HG03039 (cell line): ENCODE measurements around the gene PLET1.

Source experiments
- ATAC-seq: cut with Tn5 transposase; IDR thresholded peaks from one replicate; pipeline ENCODE4 v1.9.1; 2021; ENCODE audit warnings: mild to moderate bottlenecking, moderate library complexity; ENCODE audit not compliant: unreplicated experiment

The PLET1 gene

GRCh38 chr11:112248201-112248600, 12.5 kb downstream of the PLET1 start:
- ATAC-seq: no peak

DNA sequence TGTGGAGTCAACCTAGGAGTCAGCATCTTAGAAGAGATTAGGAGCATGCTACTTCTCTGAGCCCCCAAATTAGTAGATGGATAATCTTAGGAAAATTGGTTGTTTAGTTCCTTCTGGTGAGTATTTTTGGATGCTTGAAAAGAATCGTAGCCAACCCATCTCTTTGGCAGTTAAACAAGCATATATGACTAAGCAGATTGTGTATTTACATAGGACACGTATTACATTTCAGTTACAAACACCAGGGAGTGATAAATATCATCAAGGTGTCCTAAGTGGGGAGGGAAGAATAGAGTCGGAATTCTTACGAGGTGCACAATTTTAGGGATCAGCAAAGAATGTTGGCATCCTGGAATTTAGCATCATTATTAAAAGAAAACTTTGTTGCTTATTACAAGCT, 13.5 kb downstream of the PLET1 start:
- no peak for ATAC-seq

GRCh38 chr11:112241486-112241885, 19.2 kb downstream of the PLET1 start:
- ATAC-seq: no peak

DNA sequence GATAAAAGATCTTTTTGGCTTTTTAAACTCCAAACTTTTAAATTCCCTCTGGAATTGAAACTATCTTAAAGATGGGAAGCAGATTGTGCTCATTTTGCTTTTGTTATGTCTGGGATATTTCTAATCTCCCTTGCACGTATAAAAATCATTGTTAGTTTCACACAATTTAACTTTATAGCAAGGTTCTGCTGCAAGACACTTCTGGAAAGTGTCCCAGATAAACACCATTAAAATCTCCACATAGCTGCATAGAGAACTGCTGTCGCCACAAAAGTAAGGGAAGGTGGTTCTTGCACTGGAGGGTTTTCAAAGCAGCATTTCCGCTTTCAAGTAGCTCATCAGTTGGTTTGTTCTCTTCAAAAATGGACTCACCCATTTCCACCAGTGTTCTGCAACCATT, 22.6 kb downstream of the PLET1 start:
- ATAC-seq: no peak

GRCh38 chr11:112237451-112237850, 23.2 kb downstream of the PLET1 start:
- no peak for ATAC-seq

DNA sequence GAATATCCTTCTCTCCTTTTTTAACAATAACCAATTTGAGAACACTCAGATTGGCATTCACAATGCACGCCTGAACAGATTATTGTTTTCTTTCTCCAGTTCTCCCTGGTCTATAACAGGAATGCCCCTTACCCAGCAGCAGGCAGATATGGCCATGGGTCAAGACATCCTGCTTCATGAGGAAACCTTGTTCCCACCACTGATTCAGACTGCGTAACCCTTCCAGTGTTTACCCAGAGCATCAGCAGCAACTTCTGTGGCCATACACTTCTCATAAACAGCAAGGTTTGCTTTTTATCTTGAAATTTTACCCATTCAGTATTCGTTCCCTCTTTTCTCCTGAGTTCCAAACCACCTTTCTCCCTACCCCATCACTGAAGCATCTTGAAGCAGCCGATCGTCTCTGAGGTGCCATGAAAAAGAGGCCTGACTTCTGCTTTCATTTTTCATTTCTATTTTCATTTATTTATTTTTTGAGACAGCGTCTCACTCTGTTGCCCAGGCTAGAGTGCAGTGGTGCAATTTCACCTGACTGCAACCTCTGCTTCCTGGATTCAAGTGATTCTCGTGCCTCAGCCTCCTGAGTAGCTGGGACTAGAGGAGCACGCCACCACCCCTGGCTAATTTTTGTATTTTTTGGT, 24.8 kb downstream of the PLET1 start:
- ATAC-seq: no peak

DNA sequence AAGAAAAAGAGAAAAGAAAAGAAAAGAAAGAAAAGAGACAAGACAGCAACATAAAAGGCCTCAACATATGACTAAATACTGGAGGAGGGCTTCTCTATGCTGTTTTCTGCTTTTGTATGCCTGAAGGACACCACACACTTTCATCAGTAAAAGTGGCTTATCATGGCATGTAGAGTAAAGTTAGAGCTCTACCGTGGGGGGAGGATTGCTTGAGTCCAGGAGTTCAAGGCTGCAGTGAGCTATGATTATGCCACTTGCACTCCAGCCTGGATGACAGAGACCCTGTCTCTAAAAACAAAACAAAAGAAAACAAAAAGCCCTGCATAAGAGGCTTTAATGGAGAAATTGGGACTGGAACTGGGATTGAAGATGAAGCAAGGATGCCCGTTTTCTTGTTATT, 28.7 kb downstream of the PLET1 start:
- no peak for ATAC-seq

- no peak for ATAC-seq
Observed at GRCh38 chr11:112229746-112230433, 30.8 kb downstream of the PLET1 start.

DNA sequence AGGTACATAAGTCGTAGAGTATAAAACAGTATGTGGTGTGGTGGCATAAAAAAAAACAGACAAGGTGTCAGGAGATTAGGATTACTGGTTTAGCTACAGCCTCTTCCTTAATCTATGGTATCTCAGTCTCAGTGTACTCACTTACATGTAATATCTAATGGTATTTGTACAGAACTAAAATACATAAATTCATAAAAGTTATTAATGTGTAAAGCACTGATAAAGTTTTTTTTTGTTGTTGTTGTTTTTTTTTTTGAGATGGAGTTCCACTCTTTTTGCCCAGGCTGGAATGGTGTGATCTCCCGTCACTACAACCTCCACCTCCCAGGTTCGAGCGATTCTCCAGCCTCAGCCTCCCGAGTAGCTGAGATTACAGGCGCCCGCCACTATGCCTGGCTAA, 31.5 kb downstream of the PLET1 start:
- ATAC-seq: no peak

DNA sequence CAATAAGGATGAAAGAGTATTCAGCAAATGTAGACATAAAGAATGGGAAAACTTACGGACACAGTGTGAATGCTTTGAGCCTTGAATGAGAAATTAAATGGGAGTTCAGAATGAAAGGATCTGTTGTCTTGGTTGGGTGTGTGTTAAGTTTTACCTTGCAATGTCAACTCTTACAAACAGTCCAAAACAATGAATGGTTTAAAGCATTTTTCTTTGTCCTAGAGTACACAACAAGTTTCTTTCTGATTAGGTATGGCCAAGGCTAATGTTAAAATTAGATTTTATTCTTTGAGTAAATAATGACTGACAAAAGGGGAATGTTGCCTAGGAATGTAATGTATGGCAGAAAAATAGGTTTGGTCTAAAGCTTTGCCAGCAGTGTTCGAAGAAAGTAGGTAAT, 32.0 kb downstream of the PLET1 start:
- no peak for ATAC-seq

DNA sequence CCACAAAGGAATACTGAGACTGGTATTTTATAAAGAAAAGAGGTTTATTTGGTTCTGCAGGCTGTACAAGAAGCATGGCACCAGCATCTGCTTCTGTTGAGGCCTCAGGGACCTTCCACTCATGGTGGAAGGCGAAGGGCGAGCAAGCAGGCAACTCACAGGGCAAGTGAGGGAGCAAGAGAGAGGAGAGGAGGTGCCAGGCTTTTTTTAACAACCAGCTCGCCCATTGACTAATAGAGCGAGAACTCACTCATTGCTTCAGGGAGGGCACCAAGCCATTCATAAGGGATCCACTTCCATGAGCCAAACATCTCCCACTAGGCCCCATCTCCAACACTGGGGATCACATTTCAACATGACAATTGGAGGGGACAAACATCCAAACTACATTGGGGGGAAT, 33.2 kb downstream of the PLET1 start:
- ATAC-seq: no peak

DNA sequence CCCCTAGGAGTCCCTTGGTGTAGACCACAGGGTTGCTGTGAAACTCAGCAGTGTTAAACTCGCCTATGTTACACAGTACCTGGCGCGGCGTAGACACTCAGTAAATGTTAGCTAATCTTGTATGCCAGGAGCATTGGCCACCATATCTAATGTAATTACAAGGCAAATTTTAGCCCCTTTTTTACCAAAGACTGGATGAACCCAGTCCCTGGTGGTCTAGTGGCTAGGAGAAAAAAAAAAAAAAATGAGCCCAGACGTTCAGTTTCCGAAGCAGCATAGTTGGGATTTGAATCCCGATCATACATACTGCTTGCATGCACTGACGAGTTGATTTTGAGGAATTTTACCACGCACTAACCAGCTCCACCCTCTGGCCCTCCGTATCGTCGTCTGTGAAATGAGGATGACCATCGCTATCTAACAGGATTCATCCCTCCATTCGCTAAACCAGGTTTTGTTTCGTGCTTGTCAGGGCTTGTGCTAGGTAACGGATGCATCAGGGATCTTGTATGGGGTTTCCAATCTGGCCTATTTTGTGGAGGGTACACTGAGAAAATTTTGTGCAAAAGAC, 33.7 kb downstream of the PLET1 start:
- ATAC-seq: peak; percentile 37

DNA sequence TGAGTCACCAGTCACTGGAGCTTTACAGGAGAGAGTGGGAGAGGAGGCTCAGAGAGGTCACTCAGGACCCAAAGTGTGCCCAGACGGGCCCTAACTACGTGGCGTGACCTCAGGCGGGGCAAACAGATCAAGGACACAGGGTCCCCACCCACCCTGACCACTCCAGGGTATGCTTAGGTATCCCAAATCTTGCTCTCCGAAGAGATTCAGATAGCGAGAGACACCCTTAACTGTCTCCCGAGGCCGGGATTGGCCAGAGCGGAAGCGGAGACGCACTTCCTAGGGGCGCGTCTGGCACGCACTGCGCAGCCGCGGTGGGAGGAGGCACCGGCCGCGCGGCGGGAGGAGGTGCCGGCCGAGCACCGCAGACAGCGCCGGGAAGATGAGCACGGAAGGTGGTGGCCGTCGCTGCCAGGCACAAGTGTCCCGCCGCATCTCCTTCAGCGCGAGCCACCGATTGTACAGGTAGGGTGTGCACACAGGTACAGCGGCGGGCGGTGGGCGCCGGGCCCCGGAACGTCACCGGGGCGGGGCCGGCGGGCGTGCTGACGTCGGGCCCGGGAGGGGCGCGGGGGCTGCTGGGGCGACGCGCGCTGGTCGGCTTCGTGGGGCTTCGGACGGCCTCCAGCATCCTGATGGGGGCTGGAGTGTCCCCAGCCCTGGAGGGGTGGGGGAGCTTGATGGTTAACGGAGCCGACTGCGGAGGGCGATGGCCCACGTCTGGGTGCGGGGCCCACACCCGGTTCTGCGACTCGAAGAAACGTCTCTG, 34.4 kb downstream of the PLET1 start, which contains the start of gene PTS:
Gene PTS (plus strand): TSS at position 367 of the 769 bp plus-strand sequence. CDS start 16 bp downstream, at position 383.
- peak; percentile 95 for ATAC-seq

DNA sequence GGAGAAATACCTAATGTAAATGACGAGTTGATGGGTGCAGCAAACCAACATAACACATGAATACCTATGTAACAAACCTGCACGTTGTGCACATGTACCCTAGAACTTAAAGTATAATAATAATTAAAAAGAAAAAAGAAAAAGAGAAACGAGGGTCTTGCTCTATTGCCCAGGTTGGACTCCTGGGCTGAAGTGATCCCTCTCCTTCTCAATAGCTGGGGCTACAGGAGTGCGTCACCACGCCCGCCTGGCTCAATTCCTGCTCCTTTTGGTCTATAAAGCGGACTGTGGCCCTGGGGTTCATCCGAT, 35.0 kb downstream of the PLET1 start:
- ATAC-seq: no peak

DNA sequence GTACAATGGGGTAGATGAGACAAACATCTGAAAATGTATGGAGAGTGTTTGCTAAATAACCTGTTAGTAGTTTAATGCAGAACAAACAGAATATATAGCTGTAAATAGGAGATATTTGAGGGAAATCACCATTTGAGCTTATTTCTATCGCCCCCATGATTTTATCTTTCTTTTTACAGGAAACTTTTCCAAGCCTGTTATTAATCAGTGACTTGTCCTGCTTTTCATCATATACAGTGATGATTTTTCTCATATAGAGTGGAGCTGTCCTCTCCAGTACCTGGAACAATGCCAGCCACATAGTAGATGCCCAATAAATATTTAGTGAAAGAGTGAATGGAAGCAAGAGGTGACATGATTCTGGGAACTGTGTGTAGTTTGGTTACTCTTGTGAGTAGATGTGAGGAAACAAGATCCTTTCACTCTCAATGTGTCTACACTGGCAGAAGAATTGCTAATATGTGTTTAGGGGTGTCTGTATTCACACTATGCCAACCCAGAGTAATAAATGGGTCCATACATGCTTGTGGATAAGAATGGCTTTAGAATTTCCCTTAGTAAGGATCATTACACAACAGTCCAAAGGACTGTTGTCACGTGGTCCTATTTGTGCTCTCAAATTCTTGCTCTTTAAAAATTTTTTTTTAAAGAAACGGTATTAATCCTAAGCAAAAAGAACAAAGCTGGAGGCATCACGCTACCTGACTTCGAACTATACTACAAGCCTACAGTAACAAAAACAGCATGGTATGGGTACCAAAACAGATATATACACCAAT, 36.7 kb downstream of the PLET1 start:
- ATAC-seq: no peak

DNA sequence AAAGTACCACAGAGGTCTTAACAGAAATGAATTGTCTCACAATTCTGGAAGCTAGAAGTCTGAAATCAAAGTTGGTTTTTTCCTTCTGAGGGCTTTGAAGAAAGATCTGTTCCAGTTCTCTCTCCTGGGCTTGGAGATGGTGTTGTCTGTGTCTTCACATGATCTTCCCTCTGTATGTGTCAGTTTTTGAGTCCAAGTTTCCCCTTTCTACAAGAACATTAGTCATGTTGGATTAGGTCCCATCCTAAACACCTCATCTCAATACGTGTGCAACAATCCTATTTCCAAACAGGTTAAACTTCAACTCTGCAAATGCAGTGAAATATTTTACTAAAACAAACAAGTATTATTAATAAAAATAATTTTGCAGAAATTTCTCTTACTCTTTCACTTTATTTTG, 37.5 kb downstream of the PLET1 start:
- no peak for ATAC-seq

GRCh38 chr11:112222303-112222702, 38.4 kb downstream of the PLET1 start:
- no peak for ATAC-seq

- ATAC-seq: no peak
Observed at GRCh38 chr11:112221274-112221835, 39.3 kb downstream of the PLET1 start.

DNA sequence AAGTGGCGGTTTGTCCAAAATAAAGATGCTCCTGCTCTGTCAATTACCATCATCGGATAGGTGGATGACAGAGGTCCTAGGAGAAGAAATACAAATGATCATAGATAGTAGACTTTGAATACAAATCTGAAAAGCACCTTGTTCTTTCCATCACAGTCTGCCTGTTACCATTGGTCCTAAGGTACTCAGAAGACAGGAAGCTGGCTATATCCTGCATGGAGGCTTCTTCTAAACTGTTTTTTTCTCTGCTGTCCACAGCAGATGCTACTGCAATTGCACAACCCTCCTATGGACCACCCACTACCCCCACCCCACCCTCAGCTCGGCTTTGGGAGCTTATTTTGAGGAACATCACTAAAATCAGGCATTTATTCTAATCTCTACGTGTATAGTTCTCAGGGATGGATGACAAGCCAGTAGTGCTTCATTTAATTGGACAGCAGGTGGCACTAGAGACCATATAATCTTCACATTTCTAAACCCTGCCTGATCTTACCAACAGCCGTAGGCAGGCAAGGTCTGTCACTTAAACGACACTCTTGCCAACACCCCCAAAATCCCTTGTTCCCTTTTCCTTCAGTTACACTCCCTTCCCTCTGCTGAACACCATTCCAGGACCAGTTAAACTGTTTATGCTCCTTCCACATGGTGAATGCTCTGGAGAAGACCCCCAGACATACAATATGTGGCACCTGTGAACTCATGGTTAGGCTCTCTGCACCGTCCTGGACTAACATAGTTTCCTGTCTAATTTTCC, 41.0 kb downstream of the PLET1 start:
- peak; percentile 86 for ATAC-seq

GRCh38 chr11:112216561-112217105, 44.0 kb downstream of the PLET1 start:
- ATAC-seq: no peak
